Esophagus muscularis mucosa (tissue), 4 donors: ENCODE results near the gene CD300LG.

ENCODE experiments used
- EP300 ChIP-seq: sonication (generic); formaldehyde crosslinking; IDR thresholded peaks from one replicate; pipeline ENCODE4 v1.6.1; 2017; ENCODE audit warnings: antibody characterized with exemption
- POLR2AphosphoS5 ChIP-seq, 2 donors: sonication (generic); formaldehyde crosslinking; IDR thresholded peaks; one replicate each; pipeline ENCODE4 v1.6.1; 2017; ENCODE audit warnings: antibody characterized with exemption in 2 of 2
- TF ChIP-seq, protein P1 (sequence below), 3 experiments: fragments of 200-600 bp in 2 of 3; fragments of 450-650 bp in 1 of 3; sonication (generic) in 2 of 3; IDR thresholded peaks; one replicate each; pipeline ENCODE4 v1.5.1; 2017 to 2019; ENCODE audit warnings: antibody characterized with exemption in 3 of 3, mild to moderate bottlenecking in 2 of 3, moderate library complexity in 1 of 3

DNA sequence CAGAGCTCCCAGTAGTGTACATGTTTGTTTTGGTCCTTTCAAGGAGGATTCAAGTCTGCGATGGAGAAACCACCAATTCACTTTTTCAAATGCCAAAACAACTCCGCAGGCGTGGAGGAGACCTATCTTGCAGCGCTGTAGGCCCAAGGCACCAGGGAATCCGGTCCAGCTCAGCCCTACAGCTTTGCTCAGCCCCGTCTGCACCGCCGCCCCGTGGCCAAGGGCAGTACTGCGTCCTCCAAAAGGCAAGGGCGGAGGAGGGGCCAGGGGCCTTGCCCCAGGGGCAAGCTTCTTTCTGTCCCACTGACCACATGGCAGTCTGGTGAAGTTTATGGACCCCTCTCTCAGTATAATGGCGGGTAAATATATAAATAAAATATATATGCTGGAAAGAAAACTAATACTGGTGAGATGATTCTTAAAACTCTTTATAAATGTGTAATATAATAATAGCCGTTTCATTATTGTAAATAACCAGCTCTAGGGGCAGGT is 709 bp upstream of the CD300LG start:
- TF ChIP-seq, protein P1, sequence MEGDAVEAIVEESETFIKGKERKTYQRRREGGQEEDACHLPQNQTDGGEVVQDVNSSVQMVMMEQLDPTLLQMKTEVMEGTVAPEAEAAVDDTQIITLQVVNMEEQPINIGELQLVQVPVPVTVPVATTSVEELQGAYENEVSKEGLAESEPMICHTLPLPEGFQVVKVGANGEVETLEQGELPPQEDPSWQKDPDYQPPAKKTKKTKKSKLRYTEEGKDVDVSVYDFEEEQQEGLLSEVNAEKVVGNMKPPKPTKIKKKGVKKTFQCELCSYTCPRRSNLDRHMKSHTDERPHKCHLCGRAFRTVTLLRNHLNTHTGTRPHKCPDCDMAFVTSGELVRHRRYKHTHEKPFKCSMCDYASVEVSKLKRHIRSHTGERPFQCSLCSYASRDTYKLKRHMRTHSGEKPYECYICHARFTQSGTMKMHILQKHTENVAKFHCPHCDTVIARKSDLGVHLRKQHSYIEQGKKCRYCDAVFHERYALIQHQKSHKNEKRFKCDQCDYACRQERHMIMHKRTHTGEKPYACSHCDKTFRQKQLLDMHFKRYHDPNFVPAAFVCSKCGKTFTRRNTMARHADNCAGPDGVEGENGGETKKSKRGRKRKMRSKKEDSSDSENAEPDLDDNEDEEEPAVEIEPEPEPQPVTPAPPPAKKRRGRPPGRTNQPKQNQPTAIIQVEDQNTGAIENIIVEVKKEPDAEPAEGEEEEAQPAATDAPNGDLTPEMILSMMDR (IDR thresholded peaks at IDR 0.05), result peak; percentile 96 to 100 (median 98)
- peak; percentile 62 to 66 for TF ChIP-seq POLR2AphosphoS5 (IDR thresholded peaks at IDR 0.05)
- no peak for TF ChIP-seq EP300
